ENCODE results near the gene PRPF31.

- no peak for TF ChIP-seq CTCF (conservative IDR thresholded peaks at IDR 0.05; ENCODE audit: low read length)
- no peak for TF ChIP-seq EZH2phosphoT487 (IDR thresholded peaks at IDR 0.05; ENCODE audit: borderline replicate concordance, low read depth, low read length)
These were observed 10.4 kb upstream of the PRPF31 start for GRCh38 chr19:54104998-54105715.
